IPS DF 4.7 (cell line): ENCODE measurements around the gene TPPP2.

Source experiments
- DNase-seq: peaks from one replicate; pipeline ENCODE4 v3.0.0-alpha.2; 2013; ENCODE audit warnings: low spot score; ENCODE audit errors: extremely low read depth

The TPPP2 gene

DNA sequence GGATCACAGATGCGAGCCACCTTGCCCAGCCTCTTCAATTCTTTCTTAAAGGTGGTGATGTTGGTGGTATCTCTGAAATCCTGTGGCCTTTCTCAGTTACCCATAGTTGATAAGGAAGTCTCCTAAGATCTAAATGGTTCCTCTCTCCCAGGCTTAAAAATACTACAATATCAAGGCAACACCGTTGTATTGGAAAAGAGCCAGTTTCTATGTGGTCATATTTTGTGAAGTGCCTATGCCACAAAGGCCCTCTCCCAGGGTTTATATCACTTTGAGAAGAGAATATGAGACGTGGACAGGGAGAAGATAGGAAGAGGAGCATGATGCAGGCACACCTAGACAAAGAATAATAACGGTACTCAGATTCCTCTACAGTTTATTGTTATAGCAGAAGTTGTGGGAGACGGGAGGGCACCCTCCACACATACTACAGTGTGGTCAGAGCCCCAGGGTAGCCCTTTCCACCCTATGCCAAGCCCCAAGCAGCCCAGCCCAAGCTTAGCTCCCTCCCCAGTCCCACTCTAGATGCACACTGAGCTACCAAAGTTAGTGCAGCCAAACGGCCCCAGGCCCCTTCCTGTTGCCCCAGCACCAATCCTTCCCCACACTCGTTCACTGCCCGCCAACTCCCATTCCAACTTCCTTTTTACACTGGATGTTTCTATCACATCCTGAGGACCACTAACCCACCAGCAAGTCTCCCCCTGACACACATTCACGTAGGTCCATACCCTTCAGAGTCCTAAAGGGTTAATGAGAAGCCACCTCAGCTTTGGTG lies 13.4 kb upstream of the TPPP2 start:
- no peak for DNase-seq

DNA sequence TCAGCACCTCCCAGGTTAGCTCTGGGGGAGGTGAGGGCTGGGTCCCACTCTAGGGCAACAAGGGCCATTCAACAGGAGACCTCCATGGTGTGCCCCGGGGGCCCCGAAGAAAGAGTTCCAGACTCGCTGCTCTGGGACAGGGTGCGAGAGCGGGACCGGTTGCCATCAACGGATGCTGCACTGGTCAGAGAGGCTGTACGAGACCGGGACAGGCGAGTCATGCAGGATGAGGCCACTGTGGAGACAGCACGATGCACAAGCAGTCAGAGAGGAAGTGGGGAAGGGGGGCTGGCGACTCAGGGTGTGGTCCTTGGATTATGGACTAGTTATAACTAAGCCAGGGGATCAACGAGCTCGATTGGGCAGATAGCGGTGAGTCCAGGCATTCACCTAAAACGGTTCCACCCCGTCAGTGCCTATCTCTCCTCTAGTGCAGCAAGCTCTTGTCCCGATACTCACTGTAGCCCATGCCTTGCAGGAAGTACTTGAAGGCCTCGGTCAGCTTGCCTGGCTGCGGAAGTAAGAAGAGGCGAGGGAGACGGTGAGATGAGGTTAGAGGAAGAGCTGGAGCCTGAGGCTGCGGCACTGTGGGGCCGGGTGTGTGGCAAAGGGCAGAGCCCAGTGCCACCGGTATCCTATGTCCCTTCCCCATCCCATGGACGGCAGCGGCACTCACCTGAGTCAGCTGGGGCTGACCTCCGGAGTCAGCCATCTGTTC lies 12.3 kb upstream of the TPPP2 start:
- no peak for DNase-seq

DNA sequence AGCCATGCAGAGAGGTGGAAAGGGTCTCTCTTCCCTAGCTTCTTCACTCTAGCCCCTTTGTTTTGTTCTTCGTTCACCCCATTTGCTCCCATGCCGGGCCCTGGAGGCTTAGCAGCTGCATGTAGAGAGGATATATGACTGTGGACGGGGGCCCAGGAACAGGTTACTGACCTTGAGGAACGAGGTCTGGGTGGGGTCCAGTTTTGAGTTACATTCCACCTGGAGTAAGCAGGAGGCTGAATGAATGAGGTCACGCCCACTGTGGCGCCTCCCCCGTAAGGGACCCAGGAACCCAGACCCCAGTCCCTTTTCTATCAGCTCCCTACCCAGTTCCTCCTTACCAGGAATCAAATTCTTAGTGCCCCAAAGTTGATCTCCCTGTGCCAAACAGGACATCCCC lies 11.7 kb upstream of the TPPP2 start:
- DNase-seq = no peak

DNA sequence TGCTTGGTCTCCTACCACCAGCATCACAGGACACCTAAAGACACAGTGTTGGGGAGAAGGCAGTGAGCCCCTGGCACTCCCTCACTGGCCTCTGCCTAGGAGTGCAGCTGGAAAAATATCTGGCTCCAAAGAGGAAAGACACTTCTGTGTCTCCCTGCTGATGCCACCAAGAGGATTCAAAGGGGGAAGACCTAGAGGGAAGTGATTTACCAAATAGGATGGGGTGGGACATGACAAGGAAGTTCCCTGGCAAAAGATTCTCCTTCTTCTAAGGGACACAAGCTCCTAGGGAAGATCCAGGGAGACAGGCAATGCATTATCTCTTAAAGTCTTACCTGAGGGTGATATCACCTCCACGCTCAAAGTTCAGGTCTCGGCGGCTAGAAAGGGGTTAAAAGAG lies 11.2 kb upstream of the TPPP2 start:
- no peak for DNase-seq

DNA sequence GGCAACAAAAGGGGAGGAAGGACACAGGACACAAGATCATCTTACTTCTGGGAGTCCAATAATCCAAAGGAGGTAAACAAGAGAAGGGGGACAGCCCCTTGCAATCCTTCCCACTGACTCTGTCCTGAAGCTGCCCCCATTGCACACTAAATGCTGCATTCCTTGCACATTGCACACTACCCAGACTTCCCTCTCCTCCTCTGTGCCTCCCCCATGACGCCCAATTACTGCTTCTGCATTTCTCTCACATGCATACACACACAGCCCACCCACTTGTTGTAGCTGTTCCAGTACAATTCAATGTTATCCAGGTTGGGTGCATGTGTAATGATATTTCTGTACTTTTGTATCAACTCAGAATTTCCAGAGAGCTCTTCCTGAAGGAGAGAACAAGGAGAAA lies 10.7 kb upstream of the TPPP2 start:
- DNase-seq = no peak

DNA sequence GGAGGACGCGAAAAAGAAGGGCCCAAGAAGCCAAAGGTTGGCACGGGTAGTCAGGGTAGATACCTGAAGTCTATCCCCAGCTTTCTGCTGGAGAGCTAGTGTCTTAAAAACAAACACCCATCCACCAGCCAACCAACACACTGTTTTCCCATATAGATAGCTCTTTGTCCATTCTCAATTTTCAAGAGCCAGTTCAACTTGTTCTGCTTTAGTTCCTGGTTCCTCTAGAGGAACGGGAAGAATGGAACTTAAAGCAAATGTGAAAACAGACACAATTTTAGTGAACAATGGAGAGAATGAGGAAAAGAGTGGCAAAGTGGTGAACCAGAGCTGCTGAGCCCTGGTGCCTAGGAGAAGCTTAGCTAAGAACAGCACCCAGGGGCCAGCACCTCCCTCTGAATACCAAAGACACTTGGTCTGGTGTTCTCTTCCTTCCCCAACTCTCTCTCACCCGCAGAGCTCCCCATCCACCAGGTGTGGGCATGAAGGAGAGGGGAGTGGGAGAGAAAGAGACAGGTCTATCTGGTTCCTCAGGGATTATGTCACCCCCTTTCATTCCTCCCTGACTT lies 9.0 kb upstream of the TPPP2 start:
- DNase-seq = no peak

DNA sequence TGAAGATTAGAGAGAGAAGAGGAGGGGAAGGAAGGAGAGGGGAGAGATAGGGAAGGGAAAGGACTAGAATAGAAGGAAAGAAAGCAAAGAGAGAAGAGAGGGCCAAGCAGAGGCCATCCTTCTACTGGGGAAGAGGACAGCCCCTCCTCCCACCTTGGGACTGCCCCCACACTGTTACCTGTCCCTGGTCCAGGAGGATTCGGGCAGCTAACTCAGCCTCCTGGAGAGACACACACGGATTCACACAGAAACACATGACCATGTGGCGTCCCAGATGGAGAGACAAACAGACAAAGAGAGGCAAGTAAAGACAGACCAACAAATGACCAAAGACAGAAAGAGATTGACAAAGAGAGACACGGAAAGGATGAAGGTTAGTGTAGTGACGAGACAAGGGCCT lies 7.3 kb upstream of the TPPP2 start:
- no peak for DNase-seq

DNA sequence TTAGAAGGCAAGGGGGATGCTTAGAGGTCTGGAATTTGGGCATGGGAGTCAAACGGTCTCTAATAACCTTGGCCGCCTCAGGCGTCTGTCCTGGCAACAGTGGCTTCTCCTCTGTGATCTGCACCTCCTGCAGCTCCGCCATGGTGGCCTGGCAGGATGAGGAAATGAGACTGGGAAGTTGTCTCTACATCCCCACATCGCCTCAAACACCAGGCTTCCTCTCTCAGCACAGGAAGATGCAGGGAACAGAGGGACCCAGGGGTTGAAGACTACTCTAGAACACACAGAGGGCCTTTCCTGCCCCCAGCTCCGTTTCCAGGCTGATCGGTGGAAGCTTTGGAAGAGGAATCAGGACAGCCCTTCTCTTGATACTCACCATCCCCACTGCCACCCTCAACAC lies 6.8 kb upstream of the TPPP2 start:
- DNase-seq = no peak

DNA sequence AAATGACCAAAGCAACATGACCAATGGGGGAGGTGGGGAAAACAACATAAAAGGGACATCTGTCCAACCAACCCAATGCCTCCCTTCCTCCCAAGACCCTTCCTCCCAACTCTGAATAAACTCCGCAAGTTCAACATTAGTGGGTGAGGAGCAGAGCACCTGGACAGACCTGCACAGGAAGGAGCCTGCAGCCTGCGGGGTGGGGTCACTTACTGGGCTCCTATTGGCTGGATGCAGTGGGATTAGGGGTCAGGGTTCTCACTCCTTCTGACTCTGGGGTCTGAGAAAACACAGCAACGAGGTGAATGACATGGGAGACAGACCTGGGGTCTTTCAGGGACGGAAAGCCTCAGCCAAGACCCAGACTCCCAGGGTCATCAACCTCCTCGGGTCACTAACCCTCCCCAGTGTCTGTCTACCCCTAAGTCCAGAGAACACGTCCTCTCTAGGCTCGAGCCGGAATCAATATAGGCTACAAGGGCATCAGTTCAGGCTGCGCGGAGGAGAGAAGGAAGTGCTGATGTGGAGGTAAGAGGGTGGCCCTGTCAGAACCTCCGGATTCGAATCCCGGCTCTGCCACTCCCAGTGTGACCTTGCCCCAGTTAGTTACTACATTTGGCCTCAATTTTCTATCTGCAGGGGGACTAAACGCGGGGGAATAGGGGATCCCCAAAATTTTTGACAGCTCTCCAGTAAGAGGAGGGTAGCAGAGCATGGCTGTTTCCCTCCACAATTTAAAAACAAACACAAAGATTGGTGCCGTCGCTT lies 6.0 kb upstream of the TPPP2 start:
- DNase-seq = no peak

DNA sequence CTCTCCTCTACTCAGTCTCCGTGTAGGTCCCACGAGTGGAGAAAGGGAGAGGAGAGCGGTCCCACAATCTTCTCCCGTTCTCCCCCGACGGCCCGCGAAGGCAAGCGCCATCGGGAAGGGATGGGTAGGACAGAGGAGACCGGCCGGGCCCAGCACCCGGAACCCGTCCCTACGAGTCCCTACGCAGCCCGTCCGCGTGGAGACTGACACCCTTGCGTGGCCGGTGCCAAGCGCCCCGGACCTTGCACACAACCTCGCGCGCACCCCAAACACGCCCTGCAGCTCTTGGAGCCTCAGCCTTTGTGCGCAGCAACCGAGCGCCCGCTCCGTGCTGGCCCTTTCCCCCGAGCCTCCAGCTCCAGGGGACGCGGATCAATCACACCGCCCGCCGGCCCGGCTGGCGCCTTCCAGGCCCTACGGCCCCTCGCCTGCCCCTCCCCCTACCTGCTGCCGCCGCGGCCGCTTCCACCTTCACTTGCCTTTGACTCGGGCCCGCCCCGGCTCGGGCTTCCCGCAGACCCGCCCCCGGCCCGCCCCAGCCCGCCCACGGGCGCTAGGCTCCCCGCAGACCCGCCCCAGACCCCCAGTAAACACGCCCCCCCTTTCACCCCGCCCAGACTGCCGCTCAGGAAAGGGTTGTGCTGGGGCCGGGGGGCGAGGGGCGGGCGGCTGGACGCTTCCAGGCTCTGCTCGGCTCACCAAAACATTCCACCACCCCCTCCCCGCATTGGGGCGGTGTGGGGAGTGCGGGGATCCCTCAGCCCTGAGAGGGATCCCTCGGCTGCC lies 5.2 kb upstream of the TPPP2 start, which contains the start of gene NDRG2:
Gene NDRG2, minus strand, starts transcription at position 477 of the 786 bp plus-strand sequence. CDS start 1,746 bp downstream, outside the sequence.
- DNase-seq = no peak

DNA sequence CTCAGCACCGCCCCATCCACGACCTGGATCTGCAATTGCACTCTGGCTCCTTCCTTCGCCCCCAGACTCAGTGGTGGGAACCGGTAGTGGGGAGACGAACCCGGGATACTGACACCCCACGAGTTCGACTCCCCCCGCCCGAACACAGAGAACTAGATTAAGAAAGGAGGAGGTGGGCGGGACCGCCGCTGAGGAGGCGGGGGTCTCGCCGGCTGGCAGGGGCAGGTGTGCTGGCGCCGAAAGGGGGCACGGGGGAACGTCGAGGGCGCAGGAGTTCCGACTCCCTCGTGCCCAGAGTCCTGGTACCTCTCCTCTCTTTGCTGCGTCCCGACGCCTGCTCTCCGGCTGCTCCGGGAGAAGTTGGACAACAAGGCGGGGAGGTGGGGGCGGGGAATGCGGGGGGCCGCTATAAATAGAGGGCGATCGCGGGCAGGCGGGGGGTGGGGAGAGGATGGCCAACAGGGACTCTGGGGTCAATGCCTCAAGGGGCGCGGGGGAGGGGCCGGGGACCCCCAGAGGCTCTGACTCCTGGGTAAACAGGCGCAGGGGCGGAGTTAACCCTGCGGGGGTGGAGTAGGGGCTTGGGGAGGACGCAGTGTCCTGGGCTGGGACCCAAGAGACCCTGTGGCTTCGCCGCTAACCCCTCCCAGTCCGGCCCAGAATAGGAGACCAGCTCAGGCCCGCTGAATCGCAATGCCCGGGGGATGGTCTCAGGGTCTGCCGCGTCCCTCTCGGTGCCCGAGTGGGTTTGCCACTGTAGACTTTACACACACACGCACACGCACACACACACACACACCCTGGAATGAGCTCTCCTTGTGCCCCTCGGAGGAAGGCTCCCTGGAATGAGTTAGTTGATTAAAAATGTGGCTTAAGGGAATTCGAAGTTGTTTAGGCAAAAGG lies 4.4 kb upstream of the TPPP2 start:
- no peak for DNase-seq

DNA sequence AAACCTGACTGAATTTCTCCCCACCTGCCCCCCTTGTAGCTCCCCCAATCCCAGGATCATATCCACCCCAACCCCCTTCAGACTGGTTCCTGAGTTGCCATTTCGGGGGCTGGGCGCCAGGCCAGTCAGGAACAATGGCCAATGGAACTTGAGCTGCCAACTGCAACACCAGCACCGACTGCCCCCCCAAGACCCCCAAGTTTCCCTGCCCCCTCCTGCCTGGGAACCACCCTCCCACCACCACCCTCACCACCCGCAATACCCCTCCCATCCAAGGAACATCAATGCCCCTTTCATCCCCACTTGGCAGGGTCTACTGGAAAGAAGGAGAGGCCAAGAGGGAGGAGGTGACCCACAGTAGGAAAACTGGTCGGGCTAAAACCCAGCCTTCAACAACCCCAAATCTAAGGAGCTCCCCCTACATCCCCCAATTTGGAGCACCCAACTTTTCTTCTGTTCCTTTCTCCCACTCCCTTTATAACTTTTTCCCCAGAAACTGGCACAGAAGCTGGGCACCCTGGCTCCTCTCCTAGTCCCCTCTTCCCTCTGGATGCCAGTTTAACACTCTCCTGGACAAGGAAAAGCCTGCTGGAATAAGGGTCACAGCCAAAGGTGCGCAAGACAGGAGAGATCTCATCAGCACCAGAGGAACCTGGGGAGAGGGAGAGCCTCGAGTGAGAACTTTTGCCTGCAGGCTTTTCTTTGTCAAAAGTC lies 3.6 kb upstream of the TPPP2 start:
- DNase-seq = no peak

DNA sequence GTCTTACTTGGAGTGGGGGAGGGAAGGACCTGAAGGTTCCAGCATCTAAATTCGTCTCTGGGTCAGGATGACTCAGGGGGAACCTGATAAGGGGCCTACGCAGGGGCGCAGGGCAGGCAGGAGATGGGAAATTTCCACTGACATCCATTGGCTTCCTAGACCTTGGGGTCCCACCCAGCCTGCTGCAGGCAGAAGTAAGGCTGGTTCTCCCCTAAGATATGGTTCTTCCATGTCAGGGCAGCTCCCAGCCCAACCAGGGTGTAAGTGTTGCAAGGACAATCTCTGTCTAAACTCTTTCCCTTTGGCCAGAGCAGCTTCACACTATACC lies 3.1 kb upstream of the TPPP2 start:
- DNase-seq = no peak

DNA sequence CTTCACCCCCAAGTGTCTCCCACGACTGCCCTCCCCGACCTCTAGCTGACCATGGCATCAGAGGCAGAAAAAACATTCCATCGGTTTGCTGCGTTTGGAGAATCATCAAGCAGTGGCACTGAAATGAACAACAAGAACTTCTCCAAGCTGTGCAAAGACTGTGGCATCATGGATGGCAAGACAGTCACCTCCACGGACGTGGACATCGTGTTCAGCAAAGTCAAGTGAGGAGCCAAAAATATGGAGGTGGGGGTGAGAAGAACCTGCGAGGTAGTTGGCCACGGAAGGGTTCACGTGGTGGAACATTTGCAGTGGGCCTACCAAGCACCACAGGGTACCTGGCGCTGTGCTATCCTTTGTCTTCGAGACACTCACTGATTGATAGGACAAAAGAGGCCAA lies 514 bp downstream of the TPPP2 start:
- no peak for DNase-seq

DNA sequence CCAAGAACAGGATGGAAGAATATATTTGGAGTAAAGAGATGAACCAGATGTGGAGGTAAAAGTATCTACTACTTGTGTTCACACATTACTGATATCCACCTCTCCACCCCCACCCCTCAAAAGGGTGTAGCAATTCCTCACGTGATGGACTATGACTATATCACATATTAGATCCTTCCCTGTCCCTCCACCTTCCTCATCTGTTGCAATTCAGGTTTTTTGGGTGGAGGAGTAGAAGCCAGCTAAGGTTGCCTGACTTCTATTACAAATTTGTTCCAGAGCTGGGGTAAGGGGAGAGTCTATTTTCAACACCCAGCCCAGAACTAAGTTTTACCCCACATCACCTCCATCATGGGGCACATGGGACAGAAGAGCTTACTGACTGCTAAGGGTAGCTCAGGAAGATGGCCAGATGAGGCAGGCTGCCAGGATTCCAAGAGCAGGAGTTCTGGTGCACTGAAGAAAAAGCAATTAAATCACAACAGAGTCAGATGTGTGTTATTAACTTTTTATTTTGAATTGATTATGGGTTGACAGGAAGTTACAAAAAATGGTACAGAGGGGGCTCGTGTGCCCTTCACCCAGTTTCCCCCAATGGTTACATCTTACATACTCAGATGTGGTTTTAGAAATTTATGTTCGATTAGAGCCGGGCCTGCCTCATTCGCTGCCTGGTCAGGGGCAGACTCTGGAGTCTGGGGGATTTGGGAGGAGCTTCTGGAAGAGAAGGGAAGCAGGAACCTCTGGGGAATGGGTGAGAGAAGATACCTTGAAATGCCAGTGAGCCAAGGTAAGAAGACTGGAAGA lies 2.5 kb downstream of the TPPP2 start:
- DNase-seq = no peak

DNA sequence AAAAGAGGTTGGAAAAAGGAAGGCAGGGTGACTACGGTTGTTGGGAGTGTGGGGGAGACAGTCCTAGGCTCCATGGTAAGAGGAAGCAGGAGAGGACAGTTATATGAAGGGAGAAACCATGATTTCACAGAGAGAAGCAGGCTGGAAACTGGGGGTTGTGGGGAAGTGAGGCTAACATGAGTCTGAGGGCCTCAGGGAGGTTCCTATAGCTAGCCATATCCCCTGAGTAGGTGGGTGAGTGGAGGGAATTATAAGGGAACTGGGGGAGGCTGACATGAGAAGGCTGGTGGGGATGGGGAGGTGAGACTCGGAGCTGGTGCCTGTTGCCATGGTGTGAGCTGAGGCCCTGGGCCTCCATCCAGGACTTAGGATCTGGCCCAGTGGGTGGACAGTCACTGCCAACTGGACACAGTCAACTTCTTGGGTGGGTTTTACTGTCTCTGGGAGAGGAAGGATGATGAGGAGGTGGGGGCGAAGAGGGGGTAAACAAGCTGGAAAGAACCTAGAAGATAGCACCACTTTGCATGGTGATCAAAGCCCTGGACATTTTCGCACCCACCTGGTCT lies 3.2 kb downstream of the TPPP2 start:
- DNase-seq = no peak

DNA sequence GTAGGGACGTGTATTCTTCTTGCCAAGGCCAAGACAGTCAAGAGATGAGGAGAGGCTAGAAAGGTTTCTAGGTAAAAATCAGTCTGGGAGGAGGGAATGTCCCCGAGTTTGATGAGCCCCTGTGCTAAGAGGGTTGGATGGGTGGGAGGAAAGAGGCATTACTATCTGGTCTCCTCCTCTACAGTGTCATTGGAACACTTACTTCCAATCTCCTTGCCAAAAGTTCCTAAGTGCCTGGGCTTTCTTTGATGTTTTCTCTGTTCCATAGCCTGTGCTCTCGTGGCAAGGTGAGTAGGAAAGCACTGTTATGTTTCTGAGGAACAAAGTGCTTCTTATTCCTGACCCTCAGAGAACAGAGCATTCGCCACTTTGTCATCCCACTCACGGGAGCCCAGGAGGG lies 4.7 kb downstream of the TPPP2 start, which contains the start of gene RNASE13:
Gene RNASE13, minus strand, starts transcription at position 101 of the 400 bp plus-strand sequence. CDS start 519 bp downstream, outside the sequence.
- no peak for DNase-seq

DNA sequence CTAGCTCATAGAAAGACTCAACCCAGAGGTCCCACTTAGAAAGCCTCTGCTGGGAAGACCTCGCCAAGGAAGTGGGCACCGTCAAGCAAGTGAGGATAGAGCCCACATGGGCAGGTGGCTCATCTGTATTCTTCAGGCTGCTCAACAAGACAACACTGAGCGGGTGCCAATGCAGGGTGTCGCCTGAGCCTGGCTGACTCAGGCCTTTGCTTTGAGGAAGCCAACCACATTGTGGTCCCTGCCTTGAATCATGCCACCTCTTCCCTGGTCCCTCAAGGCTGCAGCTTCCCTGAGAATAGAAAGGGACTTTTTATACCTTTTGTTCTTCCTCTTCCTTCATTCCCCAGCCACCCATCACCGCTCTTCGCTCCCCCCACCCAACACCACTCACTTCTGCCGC lies 6.7 kb downstream of the TPPP2 start:
- no peak for DNase-seq
